H1 (cell line): ENCODE data around the gene LEKR1. TPM values are rescaled to one million over a fixed set of nuclear protein-coding genes. Genes with fewer than 3 reads are reported as not detected.

ENCODE experiments used
- CTCF ChIA-PET: fragments of 300-600 bp; sonication (Branson Sonifier 250); formaldehyde crosslinking; loops from one replicate; lab custom pipeline; 2021; ENCODE audit not compliant: partially characterized antibody; lab: Charles Lee
- POLR2A ChIA-PET: fragments of 300-600 bp; sonication (Branson Sonifier 250); formaldehyde crosslinking; loops from one replicate; lab custom pipeline; 2021; ENCODE audit warnings: inconsistent platforms; ENCODE audit not compliant: partially characterized antibody; lab: Charles Lee
- DNase-seq, 2 experiments: peaks; one replicate each; pipeline versions ENCODE4 v3.0.0 to v3.0.0-alpha.2; 2010 to 2022; ENCODE audit warnings: low spot score in 2 of 2, low read depth in 1 of 2, mixed read lengths in 1 of 2
- FAIRE-seq: peaks from 2 replicates; lab custom pipeline; 2011; peaks lifted over from hg19 to GRCh38; lab: Jason Lieb, UNC
- H2AFZ ChIP-seq: 2 replicates; pipeline ENCODE4 v1.8.1; 2012; ENCODE audit warnings: low read length, inconsistent platforms
- H2AK5ac ChIP-seq: 2 replicates; pipeline ENCODE4 v1.6.1; 2013; ENCODE audit warnings: low read depth, low read length
- H2BK120ac ChIP-seq: replicated peaks from 2 replicates; pipeline ENCODE3; 2013; ENCODE audit warnings: low read depth, low read length, inconsistent platforms
- H2BK12ac ChIP-seq: 2 replicates; pipeline ENCODE4 v1.6.1; 2013; ENCODE audit warnings: low read depth, low read length
- H2BK15ac ChIP-seq: 2 replicates; pipeline ENCODE4 v1.6.1; 2013; ENCODE audit warnings: low read length
- H2BK20ac ChIP-seq: 2 replicates; pipeline ENCODE4 v1.6.1; 2013; ENCODE audit warnings: low read length
- H2BK5ac ChIP-seq: 2 replicates; pipeline ENCODE4 v1.6.1; 2013; ENCODE audit warnings: low read depth, low read length
- H3K14ac ChIP-seq: 2 replicates; pipeline ENCODE4 v1.6.1; 2013; ENCODE audit warnings: inconsistent platforms; ENCODE audit not compliant: insufficient read length
- H3K18ac ChIP-seq: 2 replicates; pipeline ENCODE4 v1.6.1; 2013; ENCODE audit warnings: low read length; ENCODE audit errors: extremely low read depth
- H3K23ac ChIP-seq: 2 replicates; pipeline ENCODE4 v1.6.1; 2013; ENCODE audit warnings: inconsistent platforms; ENCODE audit not compliant: insufficient read length
- H3K23me2 ChIP-seq: 2 replicates; pipeline ENCODE4 v1.6.1; 2013; ENCODE audit warnings: low read depth, low read length
- H3K27ac ChIP-seq: 2 replicates; pipeline ENCODE4 v1.6.1; 2011; ENCODE audit warnings: low read depth, low read length, inconsistent platforms
- H3K27me3 ChIP-seq, 4 experiments: replicated peaks in 1 of 4; 1 replicate in 1 of 4; 2 replicates in 3 of 4; pipeline versions ENCODE4 v1.6.1 to v1.8.1; 2011 to 2013; ENCODE audit warnings: low read length in 3 of 4, mild to moderate bottlenecking in 3 of 4, inconsistent platforms in 2 of 4, mixed read lengths in 2 of 4, moderate library complexity in 1 of 4; ENCODE audit not compliant: control insufficient read depth in 3 of 4, insufficient read depth in 3 of 4; ENCODE audit errors: extremely low read depth in 1 of 4
- H3K36me3 ChIP-seq, 4 experiments: 2 replicates each; pipeline versions ENCODE4 v1.6.1 to v1.8.1; 2011 to 2013; ENCODE audit warnings: mild to moderate bottlenecking in 4 of 4, low read length in 3 of 4, moderate library complexity in 2 of 4, control low read depth in 1 of 4, inconsistent platforms in 1 of 4; ENCODE audit not compliant: insufficient read depth in 4 of 4, control insufficient read depth in 2 of 4
- H3K4ac ChIP-seq: replicated peaks from 2 replicates; pipeline ENCODE3; 2013; ENCODE audit warnings: low read length, low read depth, mixed read lengths, inconsistent platforms; ENCODE audit not compliant: insufficient read length
- H3K4me1 ChIP-seq, 4 experiments: replicated peaks in 1 of 4; 1 replicate in 1 of 4; 2 replicates in 3 of 4; pipeline versions ENCODE4 v1.6.1 to v1.8.1; 2011 to 2013; ENCODE audit warnings: low read length in 3 of 4, inconsistent platforms in 2 of 4, mixed read lengths in 1 of 4; ENCODE audit not compliant: insufficient read depth in 4 of 4, control insufficient read depth in 3 of 4
- H3K4me2 ChIP-seq, 2 experiments: 2 replicates each; pipeline versions ENCODE4 v1.6.1 to v1.8.1; 2011 to 2013; ENCODE audit warnings: low read depth in 2 of 2, low read length in 2 of 2, control low read depth in 1 of 2, inconsistent platforms in 1 of 2, mild to moderate bottlenecking in 1 of 2; ENCODE audit not compliant: insufficient read depth in 1 of 2
- H3K4me3 ChIP-seq, 4 experiments: fragments of 200-600, 300-600 bp in 1 of 4; sonication (generic), shearing (Covaris generic), sonication (Bioruptor Twin) in 1 of 4; 2 replicates each; pipeline versions ENCODE4 v1.5.1 to v1.8.1; 2011 to 2016; ENCODE audit warnings: low read length in 4 of 4, low read depth in 3 of 4, control low read depth in 2 of 4, inconsistent platforms in 2 of 4, mild to moderate bottlenecking in 2 of 4, mixed read lengths in 1 of 4, moderate library complexity in 1 of 4; ENCODE audit not compliant: insufficient read depth in 2 of 4; ENCODE audit errors: extremely low read depth in 1 of 4
- H3K56ac ChIP-seq: replicated peaks from 2 replicates; pipeline ENCODE3; 2013; ENCODE audit warnings: low read depth, mild to moderate bottlenecking, mixed read lengths, low read length, inconsistent platforms; ENCODE audit not compliant: insufficient read length
- H3K79me1 ChIP-seq: 2 replicates; pipeline ENCODE4 v1.6.1; 2013; ENCODE audit warnings: low read depth, low read length, control low read depth
- H3K79me2 ChIP-seq, 2 experiments: 2 replicates each; pipeline versions ENCODE4 v1.6.1 to v1.8.1; 2012 to 2013; ENCODE audit warnings: low read length in 2 of 2, mild to moderate bottlenecking in 2 of 2, inconsistent platforms in 1 of 2; ENCODE audit not compliant: insufficient read depth in 2 of 2, control insufficient read depth in 1 of 2
- H3K9ac ChIP-seq, 4 experiments: replicated peaks in 1 of 4; 1 replicate in 1 of 4; 2 replicates in 3 of 4; pipeline versions ENCODE4 v1.6.1 to v1.8.1; 2011 to 2013; ENCODE audit warnings: low read depth in 3 of 4, low read length in 3 of 4, control low read depth in 2 of 4, mild to moderate bottlenecking in 2 of 4, moderate library complexity in 2 of 4, inconsistent platforms in 1 of 4; ENCODE audit errors: extremely low read depth in 1 of 4
- H3K9me3 ChIP-seq, 2 experiments: 2 replicates each; pipeline versions ENCODE4 v1.6.1 to v1.8.1; 2012 to 2013; ENCODE audit warnings: mild to moderate bottlenecking in 2 of 2, moderate library complexity in 2 of 2, control low read depth in 1 of 2, inconsistent platforms in 1 of 2, low read depth in 1 of 2, low read length in 1 of 2, mixed read lengths in 1 of 2; ENCODE audit not compliant: insufficient read depth in 2 of 2
- H4K20me1 ChIP-seq, 2 experiments: replicated peaks in 1 of 2; 2 replicates each; pipeline versions ENCODE3 to v1.8.1; 2011 to 2013; ENCODE audit warnings: inconsistent platforms in 2 of 2, low read length in 2 of 2, mild to moderate bottlenecking in 1 of 2; ENCODE audit not compliant: insufficient read depth in 2 of 2, control insufficient read depth in 1 of 2
- H4K5ac ChIP-seq: 2 replicates; pipeline ENCODE4 v1.6.1; 2013; ENCODE audit warnings: low read length, low read depth, mixed read lengths, inconsistent platforms; ENCODE audit not compliant: insufficient read length
- H4K8ac ChIP-seq: 2 replicates; pipeline ENCODE4 v1.8.0; 2013; ENCODE audit warnings: mild to moderate bottlenecking, moderate library complexity, low read length, inconsistent platforms; ENCODE audit not compliant: insufficient read depth; ENCODE audit errors: extremely low read depth
- H4K91ac ChIP-seq: replicated peaks from 2 replicates; pipeline ENCODE3; 2013; ENCODE audit warnings: low read length, mixed read lengths, inconsistent platforms; ENCODE audit not compliant: insufficient read length
- BACH1 ChIP-seq: IDR thresholded peaks from 2 replicates; pipeline ENCODE4 v1.6.1; 2012; ENCODE audit warnings: low read length, improper control_type of control experiment
- CHD1 ChIP-seq: IDR thresholded peaks from 2 replicates; pipeline ENCODE4 v1.6.1; 2012; ENCODE audit warnings: low read depth, low read length, improper control_type of control experiment
- EGR1 ChIP-seq: IDR thresholded peaks from 2 replicates; pipeline ENCODE4 v1.6.1; 2011; ENCODE audit warnings: low read depth, low read length, borderline replicate concordance
- MAFK ChIP-seq: IDR thresholded peaks from 2 replicates; pipeline ENCODE4 v1.6.1; 2012; ENCODE audit warnings: low read depth, mild to moderate bottlenecking, improper control_type of control experiment, low read length
- POLR2A ChIP-seq, 2 experiments: IDR thresholded peaks; 1 replicate in 1 of 2; 2 replicates in 1 of 2; pipeline ENCODE4 v1.6.1; 2011; ENCODE audit warnings: low read depth in 2 of 2, low read length in 2 of 2, mild to moderate bottlenecking in 2 of 2; ENCODE audit errors: control extremely low read depth in 1 of 2
- POLR2AphosphoS5 ChIP-seq: IDR thresholded peaks from 2 replicates; pipeline ENCODE4 v1.6.1; 2011; ENCODE audit warnings: low read depth, low read length
- RBBP5 ChIP-seq: IDR thresholded peaks from 2 replicates; pipeline ENCODE4 v1.7.1; 2012; ENCODE audit warnings: low read depth, mild to moderate bottlenecking, inconsistent platforms, low read length, moderate library complexity, borderline replicate concordance
- RNF2 ChIP-seq: fragments of 200-900, 300-1000 bp; sonication (generic); IDR thresholded peaks from 2 replicates; pipeline ENCODE4 v1.7.1; 2016; ENCODE audit warnings: borderline replicate concordance, low read depth, mild to moderate bottlenecking, antibody characterized with exemption, low read length; ENCODE audit not compliant: poor library complexity, severe bottlenecking; ENCODE audit errors: missing control alignments
- SAP30 ChIP-seq: fragments of 300-600 bp; sonication (generic); IDR thresholded peaks from 2 replicates; pipeline ENCODE4 v1.7.1; 2012; ENCODE audit warnings: low read length, moderate library complexity, mild to moderate bottlenecking, inconsistent platforms; ENCODE audit not compliant: insufficient read depth, insufficient replicate concordance
- TCF12 ChIP-seq: IDR thresholded peaks from 2 replicates; pipeline ENCODE4 v1.6.1; 2011; ENCODE audit warnings: low read depth, mild to moderate bottlenecking, low read length
- TEAD4 ChIP-seq: IDR thresholded peaks from 2 replicates; pipeline ENCODE4 v1.6.1; 2012; ENCODE audit warnings: low read depth, low read length, inconsistent platforms, mixed read lengths
- WGBS, 2 experiments: shearing (Covaris generic) in 1 of 2; methylation state at CpG; one replicate each; pipeline versions ENCODE4 v1.1.6 to v1.1.7; 2013 to 2015; ENCODE audit warnings: low lambda C conversion rate in 2 of 2, mixed read lengths in 2 of 2, inconsistent platforms in 1 of 2, low coverage in 1 of 2, missing lambda C conversion rate in 1 of 2; ENCODE audit not compliant: insufficient replicate concordance in 2 of 2, insufficient coverage in 1 of 2, insufficient read length in 1 of 2; ENCODE audit errors: extremely low coverage in 1 of 2, missing lambda C conversion rate in 1 of 2; 5-methylcytosine and 5-hydroxymethylcytosine counted together
- polyA plus RNA-seq, 7 experiments: library from polyadenylated mRNA; depleted of rRNA in 3 of 7; stranded (reverse) in 5 of 7; unstranded in 2 of 7; fragments of >200 nt in 5 of 7; fragments of 200-250 nt in 2 of 7; gene quantifications; 1 replicate in 5 of 7; 2 replicates in 1 of 7; 4 replicates in 1 of 7; pipeline versions ENCODE4 v1.2.1 to v1.2.3, GENCODE V29; 2011 to 2013; ENCODE audit warnings: missing spikeins in 2 of 7, mixed read lengths in 2 of 7
- total RNA-seq: library from RNA; stranded (reverse); fragmentation: NEBNext Ultra II Directional; extraction: Animal tissue kit (Norgen Biotek cat#: 25700); gene quantifications from 2 replicates; pipeline ENCODE4 v1.2.1, GENCODE V29; 2021
- TF ChIP-seq, protein P1 (sequence below): IDR thresholded peaks from 2 replicates; pipeline ENCODE4 v1.6.1; 2012; ENCODE audit warnings: low read length, inconsistent platforms
- TF ChIP-seq, protein P2 (sequence below): IDR thresholded peaks from 2 replicates; pipeline ENCODE4 v1.6.1; 2011; ENCODE audit warnings: low read depth, mild to moderate bottlenecking, low read length; ENCODE audit not compliant: insufficient read depth

Gene LEKR1
- total and polyA plus RNA-seq, 2 of the 8 experiments (the other 6 are each of a cell fraction or from before 2014, with no cell fraction given), result 0.08 TPM; not detected in 1

DNA sequence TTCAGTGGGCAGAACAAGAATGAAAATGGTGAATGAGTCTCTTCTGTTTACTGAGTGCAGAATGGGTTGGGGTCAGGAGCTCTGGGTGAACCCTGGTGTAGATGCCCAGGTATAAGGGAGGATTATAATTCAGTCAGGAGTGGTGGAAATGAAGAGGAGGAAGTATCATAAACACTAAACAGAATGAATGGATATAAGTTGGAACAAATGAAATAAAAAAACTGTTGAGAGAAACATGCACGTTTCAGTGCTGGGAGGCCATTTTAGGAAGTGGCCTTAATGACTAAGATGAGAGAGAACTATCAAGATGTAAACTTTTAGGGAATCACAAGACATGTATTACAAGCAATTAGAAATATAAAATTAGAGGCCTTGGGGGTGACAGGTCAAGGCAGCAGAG lies 32.8 kb upstream of the LEKR1 start:
- POLR2A ChIA-PET, result no interaction called here
- Histone ChIP-seq H3K4me2 (no peak overlapping the region), H3K9me3 (no peaks in the 10 kb centered on the region), H2BK20ac (no peak overlapping the region), H4K8ac (no peak overlapping the region), H3K36me3 (no peaks in the 10 kb centered on the region), H4K5ac (no peak overlapping the region), H3K27me3 (no peaks in the 10 kb centered on the region), H3K27ac (no peak overlapping the region), H2BK12ac (no peak overlapping the region), H2AFZ (no peak overlapping the region), H3K79me2 (no peaks in the 10 kb centered on the region), H3K18ac (no peak overlapping the region), H2AK5ac (no peak overlapping the region), H4K20me1 (no peaks in the 10 kb centered on the region), H3K4me1 (no peaks in the 10 kb centered on the region), H4K91ac (no peak overlapping the region), H3K56ac (no peak overlapping the region), H3K4ac (no peak overlapping the region), H3K14ac (no peak overlapping the region), H3K23ac (no peak overlapping the region), H2BK15ac (no peak overlapping the region), H3K23me2 (no peaks in the 10 kb centered on the region), H2BK5ac (no peak overlapping the region), H3K4me3 (no peak overlapping the region), H2BK120ac (no peak overlapping the region), H3K9ac (no peak overlapping the region), H3K79me1 (no peaks in the 10 kb centered on the region)
- WGBS, 2 experiments, result 86% methylated on average over 1 of the region's 1 CpG; no CpG with 5 or more reads in 1 of the 2 experiments
- CTCF ChIA-PET, result interaction anchor here (0.6 to 1.7 kb wide), 2 partner anchors 14 to 210 kb away, joined by 4 to 5 read pairs; no protein-coding TSS in a partner anchor
- FAIRE-seq (no peak), DNase-seq (no peak)
- no peak for TF ChIP-seq TCF12
- no peak for TF ChIP-seq MAFK
- TF ChIP-seq RNF2, result no peak
- TF ChIP-seq POLR2A (IDR thresholded peaks at IDR 0.05; ENCODE audit: control extremely low read depth in 1 of 2, low read depth in 2 of 2, low read length in 2 of 2), result no peak
- TF ChIP-seq RBBP5, result no peak
- TF ChIP-seq, protein P1, sequence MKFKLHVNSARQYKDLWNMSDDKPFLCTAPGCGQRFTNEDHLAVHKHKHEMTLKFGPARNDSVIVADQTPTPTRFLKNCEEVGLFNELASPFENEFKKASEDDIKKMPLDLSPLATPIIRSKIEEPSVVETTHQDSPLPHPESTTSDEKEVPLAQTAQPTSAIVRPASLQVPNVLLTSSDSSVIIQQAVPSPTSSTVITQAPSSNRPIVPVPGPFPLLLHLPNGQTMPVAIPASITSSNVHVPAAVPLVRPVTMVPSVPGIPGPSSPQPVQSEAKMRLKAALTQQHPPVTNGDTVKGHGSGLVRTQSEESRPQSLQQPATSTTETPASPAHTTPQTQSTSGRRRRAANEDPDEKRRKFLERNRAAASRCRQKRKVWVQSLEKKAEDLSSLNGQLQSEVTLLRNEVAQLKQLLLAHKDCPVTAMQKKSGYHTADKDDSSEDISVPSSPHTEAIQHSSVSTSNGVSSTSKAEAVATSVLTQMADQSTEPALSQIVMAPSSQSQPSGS, result no peak
- no peak for TF ChIP-seq CHD1
- no peak for TF ChIP-seq TEAD4
- no peak for TF ChIP-seq POLR2AphosphoS5
- TF ChIP-seq, protein P2, sequence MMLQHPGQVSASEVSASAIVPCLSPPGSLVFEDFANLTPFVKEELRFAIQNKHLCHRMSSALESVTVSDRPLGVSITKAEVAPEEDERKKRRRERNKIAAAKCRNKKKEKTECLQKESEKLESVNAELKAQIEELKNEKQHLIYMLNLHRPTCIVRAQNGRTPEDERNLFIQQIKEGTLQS, result no peak
- TF ChIP-seq EGR1, result no peak
- TF ChIP-seq BACH1, result no peak
- TF ChIP-seq SAP30, result no peak
